GM04503 (cell line): ENCODE results near the gene DDX60.
A peak's percentile ranks its signal among the peaks of the same experiment; 100 is the strongest.
"Not testable (repeated sequence)": the region's sequence is repeated elsewhere in the genome, so short reads cannot be mapped to it uniquely, and the experiment has no call there.

ENCODE experiments used
- DNase-seq: peaks from one replicate; pipeline ENCODE4 v3.0.0-alpha.2; 2012; ENCODE audit warnings: low read depth

Gene DDX60

GRCh38 chr4:168318266-168318895 lies at the start of gene DDX60:
Gene DDX60 (minus strand): TSS chr4:168318752. CDS start chr4:168311259, 7,493 bp downstream.
- no peak for DNase-seq

DNA sequence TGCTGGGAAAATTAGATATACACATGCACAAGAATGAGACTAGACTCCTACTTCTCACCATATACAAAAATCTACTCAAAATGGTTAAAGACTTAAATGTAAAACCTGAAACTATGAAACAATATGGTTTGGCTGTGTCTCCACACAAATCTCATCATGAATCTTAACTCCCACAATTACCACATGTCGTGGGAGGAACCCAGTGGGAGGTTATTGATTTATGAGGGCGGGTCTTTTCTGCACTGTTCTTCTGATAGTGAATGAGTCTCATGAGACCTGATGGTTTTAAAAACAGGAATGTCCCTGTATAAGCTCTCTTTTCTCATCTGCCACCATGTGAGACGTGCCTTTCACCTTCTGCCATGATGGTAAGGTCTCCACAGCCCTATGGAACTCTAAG lies 48.5 kb upstream of the DDX60 start:
- DNase-seq: no peak

GRCh38 chr4:168362025-168362401 lies 43.5 kb upstream of the DDX60 start:
- no peak for DNase-seq

GRCh38 chr4:168361365-168362024 lies 42.9 kb upstream of the DDX60 start:
- DNase-seq: no peak

DNA sequence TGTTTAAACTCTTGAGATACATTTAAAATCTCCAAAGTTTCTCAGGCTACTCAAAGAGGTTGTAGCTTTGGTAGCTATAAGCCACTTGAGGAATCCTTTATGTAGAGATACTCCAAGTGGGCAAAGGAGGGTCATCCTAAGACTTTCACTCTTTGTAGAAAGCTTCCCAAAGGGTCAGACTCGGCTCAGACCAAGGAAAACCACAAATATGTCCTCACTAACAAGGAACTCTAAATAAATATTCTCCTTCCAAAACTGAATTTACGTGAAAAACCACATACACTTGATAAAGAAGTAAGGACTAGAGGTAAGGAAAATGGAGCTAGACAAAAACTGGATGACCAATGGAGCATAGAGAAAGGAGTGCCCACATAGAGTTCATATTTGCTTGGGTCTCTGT lies 41.7 kb upstream of the DDX60 start:
- DNase-seq: no peak

DNA sequence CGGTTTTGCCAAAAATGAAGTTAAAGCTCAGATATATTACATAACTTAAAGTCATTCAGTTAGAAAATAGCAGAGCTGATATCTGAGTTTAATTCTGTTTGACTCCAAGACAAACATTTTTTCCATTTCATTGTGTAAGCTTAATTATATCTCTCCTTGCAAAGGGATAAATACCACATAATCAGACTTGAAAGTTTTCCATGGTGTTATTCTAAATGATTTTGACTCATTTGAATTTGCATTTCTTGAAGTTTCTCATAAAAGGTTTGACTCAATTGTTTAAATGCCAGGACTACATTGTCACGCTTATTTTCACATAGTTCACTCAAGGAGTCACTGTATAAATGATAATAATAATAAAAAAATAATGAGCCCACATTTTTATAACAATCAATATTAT lies 39.4 kb upstream of the DDX60 start:
- DNase-seq: no peak

GRCh38 chr4:168353746-168354145 lies 35.2 kb upstream of the DDX60 start:
- no peak for DNase-seq

- no peak for DNase-seq
These were observed 19.0 kb upstream of the DDX60 start for GRCh38 chr4:168337550-168337940.

- no peak for DNase-seq
These were observed 18.4 kb upstream of the DDX60 start for GRCh38 chr4:168336837-168337549.

GRCh38 chr4:168335621-168336020 lies 17.1 kb upstream of the DDX60 start:
- peak; percentile 7 for DNase-seq

GRCh38 chr4:168334053-168334452 lies 15.5 kb upstream of the DDX60 start:
- DNase-seq: no peak

DNA sequence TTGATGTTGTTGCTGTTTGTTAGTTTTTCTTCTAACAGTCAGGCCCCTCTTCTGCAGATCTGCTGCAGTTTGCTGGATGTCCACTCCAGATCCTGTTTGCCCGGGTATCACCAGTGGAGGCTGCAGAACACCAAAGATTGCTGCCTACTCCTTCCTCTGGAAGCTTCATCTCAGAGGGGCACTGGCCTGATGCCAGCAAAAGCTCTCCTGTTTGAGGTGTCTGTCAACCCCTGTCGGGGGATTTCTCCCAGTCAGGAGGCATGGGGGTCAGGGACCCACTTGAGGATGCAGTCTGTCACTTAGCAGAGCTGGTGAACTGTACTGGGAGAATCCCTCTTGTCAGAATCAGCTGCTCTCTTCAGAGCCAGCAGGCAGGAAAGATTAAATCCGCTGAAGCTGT lies 12.0 kb upstream of the DDX60 start:
- DNase-seq: not testable (repeated sequence)

DNA sequence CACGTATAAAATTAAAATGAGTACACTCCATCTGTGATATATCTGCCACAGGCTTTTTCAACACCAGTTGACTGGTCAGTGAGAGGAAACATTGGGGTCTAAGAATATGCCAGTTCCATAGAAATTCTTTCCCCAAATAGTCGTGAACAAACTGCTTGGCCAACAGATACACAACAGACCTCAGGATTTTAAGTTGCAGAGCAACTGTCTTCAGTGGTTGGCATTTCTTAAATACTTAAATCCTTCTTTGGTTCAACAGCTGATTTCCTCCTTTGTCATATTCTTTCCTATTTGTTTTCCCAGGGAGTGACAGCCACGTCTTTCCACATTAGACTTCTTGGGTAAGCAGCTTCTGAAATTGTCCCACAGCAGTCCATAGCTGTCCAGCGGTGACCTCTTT lies 7.0 kb upstream of the DDX60 start:
- no peak for DNase-seq

DNA sequence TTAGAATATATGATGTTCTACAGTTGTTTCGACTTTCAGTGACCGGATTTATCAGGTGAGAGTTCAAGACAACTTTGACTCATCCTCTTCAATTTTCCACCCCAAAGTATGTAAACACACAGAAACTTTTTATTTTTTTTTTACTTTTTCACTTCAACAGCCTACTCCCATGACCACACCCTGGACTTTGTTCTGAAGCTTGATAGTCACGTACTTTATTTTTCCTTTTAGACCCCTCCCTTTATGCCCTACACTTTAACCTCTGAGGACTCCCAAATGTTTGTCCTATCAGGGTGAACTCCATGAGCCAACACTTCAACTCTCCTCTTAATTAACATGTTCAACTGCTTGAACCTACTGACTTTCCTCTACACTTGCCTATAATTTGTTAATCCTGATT lies 2.5 kb upstream of the DDX60 start:
- DNase-seq: no peak

DNA sequence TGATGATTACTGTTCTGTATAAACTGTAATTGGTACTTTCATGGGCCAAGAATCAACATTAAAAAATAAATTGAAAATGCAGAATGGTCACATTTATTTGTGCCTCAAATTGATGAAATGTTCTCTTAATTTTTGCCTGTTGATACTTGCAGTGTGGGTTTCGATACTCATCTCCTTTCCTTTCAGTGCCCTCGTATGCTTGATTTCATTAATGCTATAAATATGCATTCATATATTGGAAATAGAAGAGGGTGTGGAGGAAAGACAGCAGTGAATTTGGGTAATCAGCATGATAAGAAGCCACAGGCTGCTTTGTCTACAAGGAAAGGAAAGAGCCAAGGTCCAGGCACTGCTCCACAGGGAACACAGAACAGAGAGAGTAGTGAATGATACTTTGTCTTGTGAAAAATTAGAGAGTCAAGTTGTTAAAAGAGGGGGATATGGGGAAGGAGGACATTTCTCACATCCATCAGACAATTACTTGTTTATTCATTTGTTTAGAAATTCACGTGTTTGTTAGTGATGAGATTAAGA lies 1.0 kb upstream of the DDX60 start:
- DNase-seq: no peak

DNA sequence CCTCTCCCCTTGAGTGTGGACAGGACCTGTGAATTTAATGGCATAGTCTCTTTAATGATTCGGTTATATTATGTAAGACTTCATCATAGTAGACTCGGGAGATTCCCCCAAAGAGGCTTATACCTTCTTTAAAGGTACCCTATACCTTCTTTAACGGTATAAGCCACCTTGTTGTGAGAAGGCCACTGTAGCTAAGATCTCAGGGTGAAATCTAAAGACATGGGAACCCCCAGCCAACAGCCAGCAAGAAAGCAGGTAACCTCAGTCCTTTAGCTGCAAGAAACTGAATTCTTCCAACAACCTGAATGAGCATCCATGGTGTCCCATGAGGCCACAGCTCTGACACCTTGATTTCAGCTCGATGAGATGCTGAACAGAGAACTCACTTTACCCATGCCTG lies 931 bp downstream of the DDX60 start:
- DNase-seq: no peak

- DNase-seq: no peak
These were observed 8.8 kb downstream of the DDX60 start for GRCh38 chr4:168309781-168310180.

- DNase-seq: no peak
These were observed 9.6 kb downstream of the DDX60 start for GRCh38 chr4:168308912-168309311.

DNA sequence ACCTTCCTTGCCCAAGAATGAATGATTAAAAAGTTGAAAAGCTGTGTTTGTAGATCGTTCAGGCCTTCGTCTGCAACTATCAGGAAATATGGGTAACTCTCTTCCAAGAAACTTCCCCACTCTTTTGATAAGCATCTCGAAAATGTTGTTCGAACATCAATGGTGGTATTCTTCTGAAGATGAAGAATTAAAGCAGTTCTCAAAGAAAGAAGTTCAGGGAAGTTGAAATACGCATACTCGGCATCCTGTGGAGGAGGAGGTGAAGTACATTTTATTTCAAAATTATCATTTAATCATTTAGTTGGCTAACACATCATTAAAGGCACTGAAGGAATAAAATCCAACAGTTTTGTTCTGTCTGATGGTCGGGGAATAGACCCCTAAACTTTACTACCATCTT lies 12.1 kb downstream of the DDX60 start:
- DNase-seq: no peak

- DNase-seq: peak; percentile 68
These were observed 13.7 kb downstream of the DDX60 start for GRCh38 chr4:168304744-168305459.

DNA sequence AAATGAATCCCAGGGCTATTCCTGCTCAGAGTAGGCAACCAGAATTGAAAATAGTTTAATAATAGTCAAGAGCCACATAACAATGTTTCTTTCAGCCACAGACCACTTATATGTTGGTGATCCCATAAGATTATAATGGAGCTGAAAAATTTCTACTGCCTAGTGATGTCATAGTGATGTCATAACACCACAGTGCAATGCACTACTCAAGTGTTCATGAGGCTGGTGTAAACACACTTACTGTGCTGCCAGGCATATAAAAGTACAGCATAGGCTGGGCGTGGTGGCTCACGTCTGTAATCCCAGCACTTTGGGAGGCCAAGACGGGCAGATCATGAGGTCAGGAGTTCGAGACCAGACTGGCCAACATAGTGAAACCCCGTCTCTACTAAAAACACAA lies 15.1 kb downstream of the DDX60 start:
- not testable (repeated sequence) for DNase-seq

- no peak for DNase-seq
These were observed 25.1 kb downstream of the DDX60 start for GRCh38 chr4:168293386-168293975.
